HTERT RPE-1 (cell line): Measurements from ENCODE around the gene TMEM232.
"Not testable (repeated sequence)": the region's sequence is repeated elsewhere in the genome, so short reads cannot be mapped to it uniquely, and the experiment has no call there.

Source experiments
- in situ Hi-C: fragments of 300-500 bp; cut with MboI; formaldehyde crosslinking; loops from 4 replicates; pipeline ENCODE4 v1.14.3; 2020; ENCODE audit warnings: low sequenced_read_pairs

TMEM232 gene

GRCh38 chr5:110726249-110727024, at the start of gene TMEM232:
TSS of gene TMEM232 (minus strand) at chr5:110726671. CDS start at chr5:110667352, 59,319 bp downstream.
- in situ Hi-C loops, result no loop called here

DNA sequence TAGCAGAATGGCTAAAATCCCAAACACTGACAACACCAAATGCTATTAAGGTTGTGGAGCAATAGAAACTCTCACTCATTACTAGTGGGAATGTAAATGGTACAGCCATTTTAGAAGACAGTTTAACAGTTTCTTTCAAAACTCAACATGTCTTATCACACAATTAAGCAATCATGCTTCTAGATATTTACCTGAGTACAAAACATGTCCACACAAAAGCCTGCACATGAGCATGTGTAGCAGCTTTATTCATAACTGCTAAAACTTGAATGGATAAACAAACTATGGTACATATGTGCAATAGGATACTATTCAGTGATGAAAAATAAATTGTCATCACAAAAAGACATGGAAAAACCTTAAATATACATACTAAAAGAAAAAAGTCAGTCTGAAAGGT, 43.8 kb upstream of the TMEM232 start:
- in situ Hi-C loops, result no loop called here

DNA sequence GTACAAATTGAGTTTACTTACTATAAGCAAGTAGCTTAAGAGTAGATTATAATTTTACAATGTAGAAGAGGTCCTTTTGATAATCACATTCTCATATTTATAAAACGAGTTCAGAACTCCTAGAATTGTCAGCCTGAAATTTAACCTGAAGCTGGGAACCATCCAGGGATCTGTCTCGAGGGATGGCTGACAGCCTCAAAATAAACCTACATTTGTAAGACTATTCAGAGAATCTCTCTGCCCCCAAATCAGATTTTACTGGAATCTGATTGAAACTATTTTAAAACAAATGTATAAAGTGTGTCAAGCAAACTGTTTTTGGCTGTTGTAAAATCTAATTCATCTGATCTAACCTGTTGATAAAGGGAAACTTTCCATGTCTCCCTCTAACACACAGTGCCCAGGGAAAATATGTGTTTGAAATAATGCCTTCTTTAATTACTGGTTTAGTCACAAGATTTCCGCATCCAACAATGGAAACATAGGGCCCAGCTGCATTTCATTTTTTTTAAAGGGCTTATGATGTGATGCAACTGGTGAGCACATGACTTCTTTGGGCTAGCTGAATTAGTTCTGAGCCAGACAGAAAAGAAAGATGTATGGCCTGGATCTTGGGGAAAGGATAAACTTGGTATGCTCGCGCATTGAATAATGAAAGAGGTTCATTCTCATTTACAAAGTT, 42.7 kb upstream of the TMEM232 start:
- in situ Hi-C loops, result no loop called here

GRCh38 chr5:110768138-110768860, 41.8 kb upstream of the TMEM232 start:
- in situ Hi-C loops, result no loop called here

GRCh38 chr5:110760158-110760557, 33.7 kb upstream of the TMEM232 start:
- in situ Hi-C loops, result no loop called here

- in situ Hi-C loops, result no loop called here
Measured at GRCh38 chr5:110757118-110757729, 30.8 kb upstream of the TMEM232 start.

DNA sequence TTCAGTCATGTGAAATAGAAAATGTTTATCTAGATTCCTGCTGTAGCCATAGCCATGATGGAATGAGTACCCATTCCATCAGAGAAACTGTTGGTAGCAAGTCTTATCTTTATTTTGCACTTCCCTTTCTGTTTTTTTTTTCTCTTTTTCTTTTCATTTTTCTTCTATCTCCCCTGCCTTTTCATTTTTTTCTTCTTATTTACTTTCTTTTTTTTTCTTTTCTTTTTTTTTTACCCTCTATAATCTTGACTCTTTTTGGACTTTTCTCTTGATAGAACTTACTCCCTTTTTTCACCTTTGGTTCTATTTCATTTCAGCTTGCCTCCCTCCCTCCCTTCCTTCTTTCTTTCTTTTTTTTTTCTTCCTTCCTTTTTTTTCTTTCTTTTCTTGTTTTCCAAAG, 27.7 kb upstream of the TMEM232 start:
- in situ Hi-C loops, result no loop called here

DNA sequence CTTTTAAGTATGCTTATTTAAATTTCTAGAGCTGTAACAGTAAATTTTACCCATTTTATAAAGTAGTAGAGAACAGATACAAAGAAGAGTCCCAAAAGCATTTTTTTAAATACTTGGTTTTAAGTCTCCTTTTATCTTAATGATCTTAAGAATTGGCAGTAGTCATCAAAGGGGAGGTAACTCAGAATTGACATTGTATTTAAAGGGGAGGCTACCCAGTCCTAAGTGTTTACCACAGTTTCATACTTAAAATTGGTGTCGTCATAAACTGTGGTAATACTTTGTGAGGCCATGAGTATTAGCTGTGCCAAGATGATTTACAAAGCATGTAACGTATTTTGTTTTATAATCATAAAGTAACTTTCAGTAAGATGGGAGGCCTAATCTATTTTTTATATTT, 27.1 kb upstream of the TMEM232 start:
- in situ Hi-C loops, result no loop called here

GRCh38 chr5:110752953-110753352, 26.5 kb upstream of the TMEM232 start:
- in situ Hi-C loops, result no loop called here

GRCh38 chr5:110751902-110752762, 25.7 kb upstream of the TMEM232 start:
- in situ Hi-C loops, result no loop called here

DNA sequence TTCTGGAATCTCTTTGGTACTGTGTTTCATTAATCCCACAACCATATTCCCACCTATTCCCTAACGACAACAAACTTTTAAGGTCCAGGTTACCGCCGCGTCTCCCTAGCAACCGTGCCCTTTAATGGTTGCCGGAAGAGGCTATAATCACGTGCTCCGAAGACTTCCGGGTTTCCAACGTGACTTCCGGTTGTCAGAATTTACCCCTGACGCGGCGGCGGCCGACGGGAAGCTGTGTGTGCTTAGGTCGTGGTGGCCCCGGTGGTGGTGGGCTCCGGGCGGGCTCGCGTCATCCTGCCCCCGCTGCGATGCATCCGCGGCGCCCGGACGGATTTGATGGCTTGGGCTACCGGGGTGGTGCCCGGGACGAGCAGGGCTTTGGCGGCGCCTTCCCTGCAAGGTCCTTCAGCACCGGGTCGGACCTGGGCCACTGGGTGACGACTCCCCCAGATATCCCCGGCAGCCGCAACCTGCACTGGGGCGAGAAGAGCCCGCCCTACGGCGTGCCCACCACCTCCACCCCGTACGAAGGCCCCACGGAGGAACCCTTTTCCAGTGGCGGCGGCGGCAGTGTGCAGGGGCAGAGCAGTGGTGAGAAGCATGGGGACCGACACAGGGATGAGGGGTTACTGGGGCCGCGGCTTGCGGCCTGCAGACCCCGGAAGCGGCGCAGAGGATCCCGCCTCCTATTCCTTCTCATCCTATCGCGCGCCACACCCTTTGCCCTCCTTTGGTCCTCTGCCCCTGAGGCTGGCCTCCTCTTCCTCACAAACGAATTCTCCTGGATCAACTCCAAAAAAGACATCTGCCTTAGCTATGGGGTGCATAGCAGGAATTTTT, 12.6 kb upstream of the TMEM232 start, which contains the start of gene SLC25A46:
Gene SLC25A46 (plus strand): TSS at position 196 of the 840 bp plus-strand sequence. CDS start 113 bp downstream, at position 309.
- in situ Hi-C loops, result no loop called here

- in situ Hi-C loops, result no loop called here
Measured at GRCh38 chr5:110738503-110738811, 12.0 kb upstream of the TMEM232 start.

DNA sequence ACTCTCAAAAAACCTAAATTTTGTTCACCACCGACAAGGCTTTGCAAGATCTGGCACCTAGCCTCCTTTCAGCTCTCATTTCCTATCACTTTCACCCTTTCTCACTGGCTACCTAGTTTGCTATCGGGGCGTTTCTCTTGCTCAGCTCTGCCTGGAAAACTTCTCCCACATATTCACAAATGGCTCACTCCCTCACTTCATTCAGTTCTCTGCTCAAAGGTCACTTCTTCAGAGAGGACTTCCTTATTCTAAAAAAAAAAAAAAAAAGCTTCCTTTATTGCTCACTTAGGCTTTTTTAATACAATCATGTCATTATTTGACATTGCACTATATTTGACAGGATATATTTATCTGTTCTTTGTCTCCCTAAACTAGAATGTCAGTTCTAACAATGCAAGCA, 10.3 kb upstream of the TMEM232 start:
- in situ Hi-C loops, result no loop called here

DNA sequence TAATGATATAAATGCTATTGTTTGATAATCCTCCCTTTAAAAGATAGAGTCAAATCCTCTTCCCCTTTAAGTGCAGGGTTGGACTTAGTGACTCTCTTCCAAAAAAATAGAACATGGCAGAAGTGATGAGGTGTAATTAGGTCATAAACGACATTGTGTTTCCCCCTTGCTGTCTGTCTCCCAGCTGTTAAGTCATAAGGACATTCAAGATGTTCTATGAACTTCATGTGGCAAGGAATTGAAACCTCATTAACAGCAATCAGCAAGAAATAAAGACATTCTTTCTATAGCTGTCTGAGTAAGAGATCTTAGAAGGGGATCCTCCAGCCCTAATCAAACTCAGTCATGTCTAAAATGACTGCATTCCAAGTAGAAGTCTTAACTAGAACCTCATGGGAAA, 9.1 kb upstream of the TMEM232 start:
- in situ Hi-C loops, result no loop called here

DNA sequence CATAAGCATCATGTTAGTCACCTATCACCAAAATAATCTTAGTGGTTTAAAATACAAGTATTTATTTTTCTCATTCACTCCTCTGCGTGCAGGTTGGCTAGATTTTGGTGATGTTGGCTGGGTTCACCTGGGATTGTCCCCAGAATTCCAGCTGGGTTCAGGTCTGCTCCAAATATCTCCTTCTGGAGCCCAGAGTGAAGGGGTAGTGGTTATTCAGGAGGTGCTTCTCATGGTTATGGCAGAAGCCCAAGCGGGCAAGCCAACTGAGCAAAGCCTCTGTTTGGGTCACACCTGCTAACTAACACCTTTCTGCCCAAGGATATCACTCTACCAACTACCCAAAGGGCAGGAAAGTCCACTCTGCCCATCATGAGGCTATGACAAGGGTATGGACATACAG, 7.6 kb upstream of the TMEM232 start:
- in situ Hi-C loops, result no loop called here

DNA sequence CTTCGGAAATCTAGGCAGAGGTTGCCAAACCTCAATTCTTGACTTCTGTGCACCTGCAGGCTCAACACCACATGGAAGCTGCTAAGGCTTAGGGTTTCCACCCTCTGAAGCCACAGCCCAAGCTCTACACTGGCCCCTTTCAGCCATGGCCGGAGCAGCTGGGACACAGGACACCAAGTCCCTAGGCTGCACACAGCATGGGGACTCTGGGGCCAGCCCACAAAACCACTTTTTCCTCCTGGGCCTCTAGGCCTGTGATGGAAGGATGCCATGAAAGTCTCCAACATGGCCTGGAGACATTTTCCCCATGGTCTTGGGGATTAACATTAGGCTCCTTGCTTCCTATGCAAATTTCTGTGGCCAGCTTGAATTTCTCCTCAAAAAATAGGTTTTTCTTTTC, 5.0 kb upstream of the TMEM232 start:
- in situ Hi-C loops, result not testable (repeated sequence)

- in situ Hi-C loops, result no loop called here
Measured at GRCh38 chr5:110727025-110727314, 499 bp upstream of the TMEM232 start.

DNA sequence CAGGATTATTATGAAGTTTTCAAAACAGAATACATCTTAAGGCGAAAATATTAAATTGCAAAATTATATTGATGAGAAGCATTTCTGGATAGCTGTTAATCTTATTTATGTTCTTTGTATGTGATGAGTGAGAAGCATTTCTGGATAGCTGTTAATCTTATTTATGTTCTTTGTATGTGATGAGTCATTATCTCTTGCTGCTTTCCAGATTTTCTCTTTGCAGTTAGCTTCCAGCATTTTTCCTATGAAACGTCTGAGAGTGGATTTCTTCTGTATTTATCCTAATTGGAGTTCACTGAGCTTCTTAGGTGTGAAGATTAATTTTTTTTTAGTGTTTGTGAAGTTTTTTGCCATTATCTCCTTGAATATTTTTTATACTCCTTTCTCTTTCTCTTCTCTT, 8.2 kb downstream of the TMEM232 start:
- in situ Hi-C loops, result no loop called here
